HG02973 (cell line): Measurements from ENCODE around the gene ZSCAN31.
A peak's percentile ranks its signal among the peaks of the same experiment; 100 is the strongest.
"Not testable (repeated sequence)": the region's sequence is repeated elsewhere in the genome, so short reads cannot be mapped to it uniquely, and the experiment has no call there.

Experiments
- ATAC-seq: cut with Tn5 transposase; IDR thresholded peaks from one replicate; pipeline ENCODE4 v1.9.1; 2021; ENCODE audit warnings: moderate library complexity; ENCODE audit not compliant: unreplicated experiment

Gene ZSCAN31

DNA sequence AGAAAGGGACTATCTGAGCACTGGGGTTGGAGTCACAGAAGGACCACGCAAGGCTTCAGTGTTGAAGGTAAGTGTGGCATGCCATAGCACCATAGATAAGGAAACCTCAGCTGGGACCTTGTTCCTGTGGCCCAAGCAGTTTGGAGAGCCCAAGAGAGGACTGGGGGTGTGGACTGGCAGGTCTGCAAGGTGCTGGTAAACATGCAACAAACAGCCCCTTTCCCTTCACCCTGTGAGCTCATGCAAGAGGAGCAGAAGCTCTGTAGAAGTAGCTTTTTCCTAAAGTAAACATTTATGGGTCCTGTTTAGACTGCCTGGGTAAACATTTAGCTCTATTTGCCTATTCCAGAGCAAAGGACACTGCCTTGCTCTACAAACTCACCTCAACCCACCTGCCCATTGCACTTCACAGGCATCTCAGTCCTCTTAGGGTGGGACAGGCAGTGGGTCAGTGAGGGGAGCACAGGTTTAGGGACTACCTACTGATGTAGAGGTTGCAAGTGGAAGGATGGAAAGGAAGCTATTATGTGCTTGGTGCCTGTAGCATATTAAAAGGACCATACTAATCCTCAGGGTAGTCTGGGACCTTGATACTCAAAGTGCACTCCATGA, 12.0 kb downstream of the ZSCAN31 start:
- ATAC-seq: no peak

DNA sequence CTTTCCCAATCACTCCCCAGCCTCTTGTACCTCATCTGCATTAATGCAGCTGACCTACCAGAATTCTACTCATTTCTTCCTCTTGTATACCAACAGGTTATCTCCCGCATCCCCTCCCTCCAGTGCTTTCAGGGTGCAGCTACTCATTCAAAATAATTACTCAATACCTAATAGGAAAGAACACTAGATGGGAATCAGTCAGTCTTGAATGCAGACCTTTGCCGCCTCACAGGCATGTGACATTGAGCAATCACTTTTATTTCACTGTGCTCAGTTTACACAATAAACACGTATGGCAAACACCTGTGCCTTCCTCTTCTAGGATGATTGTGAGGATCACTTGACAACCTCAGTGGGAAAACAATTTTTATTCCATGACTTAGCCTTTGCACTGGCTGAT, 13.3 kb downstream of the ZSCAN31 start:
- ATAC-seq: no peak

DNA sequence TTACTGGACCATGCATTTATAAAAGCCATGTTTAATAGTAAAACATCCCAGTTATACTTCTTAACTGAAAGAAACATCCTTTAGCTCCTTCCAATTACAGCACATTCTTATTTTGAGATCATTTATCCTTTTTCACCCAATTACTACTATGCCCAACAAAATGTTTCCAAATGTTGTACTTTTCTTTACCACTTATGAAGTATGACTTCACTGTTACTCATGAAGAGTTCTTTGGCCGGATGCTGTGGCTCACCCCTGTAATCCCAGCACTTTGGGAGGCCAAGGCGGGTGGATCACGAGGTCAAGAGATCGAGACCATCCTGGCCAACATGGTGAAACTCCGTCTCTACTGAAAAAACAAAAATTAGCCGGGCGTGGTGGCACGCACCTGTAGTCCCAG, 18.1 kb downstream of the ZSCAN31 start:
- ATAC-seq: not testable (repeated sequence)

DNA sequence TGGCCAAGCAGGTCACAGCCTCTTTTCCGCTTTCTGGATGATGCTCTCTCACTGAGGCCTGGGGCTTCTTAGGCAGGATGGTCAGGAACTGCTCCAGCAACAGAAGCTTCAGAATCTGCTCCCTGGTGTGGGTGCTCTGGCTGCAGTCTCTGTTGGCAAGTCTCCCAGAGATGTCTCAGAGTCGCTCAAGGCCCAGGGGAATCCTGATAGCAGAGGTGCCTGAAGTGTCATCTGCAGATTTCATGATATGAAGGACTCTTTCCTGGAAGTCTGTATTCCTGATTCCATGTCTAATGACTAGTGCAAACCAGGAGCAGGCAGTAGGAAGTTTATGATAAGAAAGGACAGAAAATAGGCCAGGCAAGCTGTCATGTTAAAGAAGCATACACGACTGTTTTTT, 20.3 kb downstream of the ZSCAN31 start:
- ATAC-seq: no peak

DNA sequence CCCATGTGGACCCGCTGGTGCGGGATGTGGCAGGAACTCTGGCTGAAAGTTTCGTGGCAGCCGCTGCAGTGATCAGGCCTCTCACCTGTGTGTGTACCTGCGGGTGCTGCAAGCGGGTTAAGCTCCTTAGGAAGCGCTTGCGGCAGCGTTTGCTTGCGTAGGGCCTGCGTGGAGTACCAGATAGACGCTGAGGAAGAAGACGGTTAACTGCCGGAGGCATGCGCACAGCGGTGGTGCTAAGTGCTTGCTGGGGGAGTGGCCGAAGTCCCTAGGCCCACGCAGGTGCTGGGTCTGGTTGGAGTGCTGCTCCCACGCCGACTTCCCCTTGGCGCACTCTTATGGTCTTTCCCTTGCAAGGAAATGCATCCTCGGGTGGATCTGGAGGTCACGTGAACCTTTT, 23.0 kb downstream of the ZSCAN31 start:
- ATAC-seq: no peak

DNA sequence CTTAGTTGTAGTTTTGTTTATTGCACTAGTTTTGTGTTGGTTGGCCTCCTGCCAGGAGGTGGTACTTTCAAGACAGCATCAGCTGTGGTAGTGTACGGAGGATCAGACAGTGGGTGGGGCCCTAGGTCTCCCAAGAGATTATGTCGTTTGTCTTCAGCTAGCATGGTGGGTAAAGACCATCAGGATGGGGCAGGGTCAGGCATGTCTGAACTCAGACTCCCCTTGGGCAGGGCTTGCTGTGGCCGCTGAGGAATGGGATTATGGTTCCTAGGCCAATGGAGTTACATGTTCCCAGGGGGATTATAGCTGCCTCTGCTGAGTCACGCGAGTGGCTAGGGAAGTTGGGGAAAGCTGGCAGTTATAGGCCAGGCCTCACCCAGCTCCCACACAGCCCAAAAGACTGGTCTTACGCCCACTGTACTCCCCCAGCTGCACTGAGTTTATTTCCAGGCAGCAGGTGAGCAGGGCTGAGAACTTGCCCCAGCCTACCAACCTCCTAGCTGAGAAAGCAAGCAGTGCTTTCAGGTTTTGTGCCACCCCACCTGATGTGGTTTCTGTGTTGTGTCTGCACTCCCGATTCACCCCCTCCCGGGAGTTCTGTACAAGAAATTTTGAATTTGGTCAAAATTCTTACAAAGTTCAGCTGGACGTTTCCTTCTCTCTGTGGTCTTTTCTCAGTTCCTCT, 24.7 kb downstream of the ZSCAN31 start:
- ATAC-seq: no peak

DNA sequence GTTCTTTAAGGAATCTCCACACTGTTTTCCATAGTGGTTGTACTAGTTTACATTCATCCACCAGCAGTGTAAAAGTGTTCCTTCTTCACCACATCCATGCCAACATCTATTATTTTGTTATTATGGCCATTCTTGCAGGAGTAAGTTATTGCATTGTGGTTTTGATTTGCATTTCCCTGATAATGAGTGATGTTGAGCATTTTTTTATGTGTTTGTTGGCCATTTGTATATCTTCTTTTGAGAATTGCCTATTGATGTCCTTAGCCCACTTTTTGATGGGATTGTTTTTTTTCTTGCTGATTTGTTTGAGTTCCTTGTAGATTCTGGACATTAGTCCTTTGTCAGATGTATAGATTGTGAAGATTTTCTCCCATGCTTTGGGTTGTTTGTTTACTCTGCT, 29.6 kb downstream of the ZSCAN31 start:
- not testable (repeated sequence) for ATAC-seq

DNA sequence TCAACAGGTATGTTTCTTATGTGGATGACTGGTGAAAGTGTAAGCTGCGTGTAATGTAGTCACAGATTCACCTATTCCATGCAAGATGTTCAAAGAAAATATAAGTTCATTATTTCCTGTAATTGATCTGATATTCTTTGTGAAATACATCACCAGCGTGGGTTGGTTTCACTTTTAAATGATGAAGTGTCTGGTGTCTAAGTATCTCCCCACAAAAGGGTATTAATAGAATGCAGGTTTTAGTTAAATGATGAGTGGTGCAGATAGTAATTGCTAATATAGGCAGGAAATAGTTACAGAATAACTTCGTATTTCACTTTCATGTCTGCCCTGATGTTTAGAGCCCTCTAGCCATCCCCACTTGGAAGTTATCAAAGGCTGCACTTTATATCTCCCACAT, 32.4 kb downstream of the ZSCAN31 start:
- peak; percentile 93 for ATAC-seq

DNA sequence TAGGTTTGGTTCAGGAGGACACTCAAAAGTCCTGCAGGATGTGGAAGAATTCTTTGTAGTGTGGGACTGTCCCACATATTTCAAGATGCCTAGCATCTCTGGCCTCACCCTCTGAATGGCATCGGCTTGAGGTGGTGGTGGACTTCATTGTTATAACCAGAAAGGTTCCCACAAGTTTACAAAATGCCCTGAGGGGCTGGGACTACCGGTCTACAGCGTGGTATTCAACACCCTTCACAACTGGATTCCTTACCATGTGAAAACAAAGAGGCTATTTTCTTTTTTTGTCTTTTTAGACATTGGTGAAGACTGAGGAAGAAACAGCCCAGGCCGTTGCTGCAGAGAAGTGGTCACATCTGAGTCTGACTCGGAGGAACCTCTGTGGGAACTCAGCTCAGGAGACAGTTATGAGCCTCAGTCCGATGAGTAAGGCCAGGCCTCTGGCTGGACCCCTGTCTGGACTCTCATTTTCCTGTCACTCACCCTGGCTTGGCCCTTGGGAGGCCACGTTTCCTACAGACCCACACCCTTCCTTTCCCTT, 39.4 kb downstream of the ZSCAN31 start:
- no peak for ATAC-seq

DNA sequence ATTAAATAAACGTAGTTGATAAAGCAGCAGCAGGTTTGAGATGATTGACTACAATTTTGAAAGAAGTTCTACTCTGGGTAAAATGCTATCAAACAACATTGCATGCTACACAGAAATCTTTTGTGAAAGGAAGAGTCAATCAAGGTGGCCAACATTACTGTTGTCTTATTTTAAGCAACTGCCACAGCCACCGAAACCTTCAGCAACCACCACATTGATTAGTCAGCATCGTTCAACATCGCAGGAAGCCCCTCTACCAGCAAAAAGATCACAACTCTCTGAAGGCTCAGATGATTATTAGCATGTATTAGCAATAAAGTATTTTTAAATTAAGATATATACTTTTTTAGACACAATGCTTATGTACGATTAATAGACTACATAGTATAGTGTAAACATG, 40.6 kb downstream of the ZSCAN31 start:
- ATAC-seq: no peak

DNA sequence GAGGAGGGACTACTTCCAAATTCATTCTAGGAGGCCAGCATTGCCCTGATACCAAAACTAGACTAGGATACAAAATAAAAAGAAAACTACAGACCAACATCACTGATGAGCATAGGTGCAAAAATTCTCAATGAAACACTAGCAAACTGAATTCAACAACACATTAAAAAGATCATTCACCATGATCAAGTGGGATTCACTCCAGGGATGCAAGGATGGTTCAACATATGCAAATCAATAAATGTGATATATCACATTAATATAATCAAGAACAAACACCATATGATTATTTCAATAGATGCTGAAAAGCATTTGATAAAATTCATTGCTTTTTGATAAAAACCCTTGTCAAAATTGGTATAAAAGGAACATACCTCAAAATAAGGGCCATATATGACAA, 44.4 kb downstream of the ZSCAN31 start:
- no peak for ATAC-seq

DNA sequence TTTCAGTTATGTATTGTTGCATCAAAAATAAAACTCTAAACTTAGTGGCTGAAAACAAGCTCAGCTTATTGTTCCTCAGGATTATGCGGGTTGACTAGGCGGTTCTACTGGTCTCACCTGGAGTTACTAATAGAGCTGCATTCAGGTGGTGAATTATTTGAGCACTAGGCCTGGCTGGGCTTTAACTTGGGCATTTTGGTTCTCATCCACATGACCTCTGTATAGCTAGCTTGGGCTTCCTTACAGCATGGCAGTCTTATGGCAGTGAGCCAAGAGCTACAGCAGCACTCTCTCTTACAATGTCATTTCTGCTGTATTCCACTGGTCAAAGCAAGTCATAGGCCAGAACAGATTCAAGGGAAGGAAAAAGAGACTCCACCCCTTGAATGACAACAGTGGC, 53.0 kb downstream of the ZSCAN31 start:
- ATAC-seq: no peak

DNA sequence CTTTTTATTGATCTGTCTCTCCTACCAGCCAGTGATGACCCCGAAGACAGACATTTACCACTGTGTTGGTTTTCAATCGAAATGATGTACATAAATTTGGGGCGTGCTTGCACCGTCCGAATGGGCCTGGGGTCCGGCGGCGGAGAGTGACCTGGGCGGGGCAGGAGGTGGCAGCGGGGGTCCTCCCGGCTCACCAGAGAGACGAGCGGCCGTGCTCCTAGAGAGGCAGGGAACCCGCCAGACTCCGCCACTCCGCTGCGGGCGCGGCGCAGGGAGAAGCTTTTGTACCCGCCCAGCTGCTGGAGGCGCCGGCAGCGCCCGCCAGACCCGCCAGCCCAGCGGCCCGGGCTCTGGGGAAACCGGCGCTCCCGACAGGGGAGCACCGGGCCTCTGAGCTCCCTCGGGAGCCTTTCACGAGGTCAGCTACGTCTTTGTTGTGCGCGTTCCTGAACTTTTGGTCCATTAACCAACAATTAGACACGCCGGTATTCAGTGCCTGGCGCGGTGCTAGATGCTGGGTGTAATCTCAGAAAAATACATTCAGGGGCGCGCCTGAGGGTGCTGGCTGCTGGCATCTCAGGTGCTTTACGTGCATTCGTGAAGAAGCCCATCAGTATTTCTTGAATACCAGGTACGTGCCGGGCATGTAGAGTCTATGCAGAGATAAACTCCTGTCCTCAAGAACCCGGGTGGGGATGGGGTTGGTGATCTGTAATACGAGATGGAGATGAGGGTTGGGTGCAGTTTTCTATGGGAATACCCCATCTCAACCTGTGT, 54.5 kb downstream of the ZSCAN31 start, which contains the start of gene PGBD1:
TSS of gene PGBD1 (plus strand) at position 285 of the 777 bp plus-strand sequence. CDS start 2,242 bp downstream, outside the sequence.
- ATAC-seq: peak; percentile 74

DNA sequence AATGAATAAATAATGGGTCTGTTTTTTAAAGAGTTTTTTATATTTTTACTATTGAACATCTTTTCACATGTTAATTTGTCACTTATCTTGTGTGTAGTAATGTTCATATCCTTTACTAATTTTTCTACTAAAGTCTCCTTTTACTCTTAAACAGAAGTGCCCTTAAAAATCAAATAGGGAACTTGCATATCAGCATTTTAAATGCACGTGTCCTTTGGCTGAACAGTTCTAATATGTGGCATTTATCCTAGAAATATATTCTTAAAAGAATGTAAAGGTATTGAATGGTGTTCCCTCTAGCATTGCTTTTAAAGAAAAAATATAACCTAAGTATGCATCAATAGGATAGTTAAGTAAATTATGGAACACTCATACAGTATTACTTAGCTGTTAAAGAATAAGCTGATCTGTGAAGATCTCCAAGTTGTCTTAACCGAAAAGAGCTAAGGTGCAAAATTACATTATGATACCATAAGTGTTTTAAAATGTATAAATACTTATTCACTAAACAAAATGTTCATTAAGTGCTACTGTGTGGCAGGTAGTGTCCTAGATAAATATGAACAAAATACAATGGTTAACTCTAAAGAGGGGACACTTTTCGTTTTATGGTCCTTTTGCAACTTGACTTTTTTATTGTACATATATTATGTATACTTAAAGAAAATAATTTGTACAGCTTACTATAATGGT, 55.2 kb downstream of the ZSCAN31 start:
- no peak for ATAC-seq

DNA sequence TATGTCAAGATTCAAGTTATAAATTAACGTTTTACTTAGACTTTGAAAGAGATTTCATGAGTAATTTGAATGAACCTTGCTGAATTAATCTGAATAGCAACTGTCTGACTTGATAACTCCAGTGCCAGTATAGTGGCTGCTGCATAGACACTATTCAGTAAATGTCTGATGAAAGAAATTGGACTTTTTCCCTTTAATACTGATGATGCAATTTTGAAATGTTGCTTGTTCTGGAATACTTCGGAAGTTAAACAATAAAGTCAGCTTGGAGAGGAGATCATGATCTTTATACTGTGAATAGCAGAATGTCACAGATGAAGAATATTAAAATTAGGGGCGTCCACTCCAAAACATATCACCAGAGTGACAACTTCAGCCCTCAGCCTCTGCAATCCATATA, 58.2 kb downstream of the ZSCAN31 start:
- ATAC-seq: no peak

DNA sequence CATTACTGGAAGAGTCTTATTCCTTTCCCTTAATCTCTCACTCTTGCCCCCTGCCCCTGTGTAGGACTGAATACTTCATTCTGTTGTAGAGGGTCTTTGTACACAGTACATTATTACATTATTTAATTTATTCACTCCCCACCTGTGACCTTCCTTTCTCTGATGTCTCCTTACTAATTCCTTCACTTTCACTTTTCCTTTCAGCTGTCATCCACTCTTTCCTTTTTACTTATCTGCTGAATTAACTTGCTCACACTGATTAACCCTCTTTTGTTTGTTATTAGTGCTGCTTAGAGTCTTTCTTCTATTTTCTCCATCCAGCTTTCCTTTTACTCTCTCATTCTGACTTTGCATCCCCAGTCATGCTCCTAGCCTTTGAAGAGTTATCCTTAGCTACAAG, 61.1 kb downstream of the ZSCAN31 start:
- no peak for ATAC-seq
